GM10248 (cell line): ENCODE data around the gene SUMO3.

Experiments used
- CTCF ChIA-PET: fragments of 300-600 bp; sonication (Branson Sonifier 250); formaldehyde crosslinking; extraction: SDS; loops from one replicate; lab custom pipeline; 2021; ENCODE audit warnings: antibody characterized with exemption; lab: Yijun Ruan, JAX
- POLR2A ChIA-PET: fragments of 350-650 bp; sonication (Branson Sonifier 250); formaldehyde crosslinking; extraction: SDS; loops from one replicate; lab custom pipeline; 2020; ENCODE audit warnings: antibody characterized with exemption; lab: Yijun Ruan, JAX
- DNase-seq: peaks from one replicate; pipeline ENCODE4 v3.0.0; 2012; ENCODE audit errors: extremely low spot score
- TF ChIP-seq, protein P1 (sequence below): IDR thresholded peaks from 2 replicates; pipeline ENCODE4 v1.5.1; 2012; ENCODE audit warnings: mild to moderate bottlenecking, low read depth; ENCODE audit errors: extremely low read depth, missing control alignments, control extremely low read depth

Gene SUMO3

DNA sequence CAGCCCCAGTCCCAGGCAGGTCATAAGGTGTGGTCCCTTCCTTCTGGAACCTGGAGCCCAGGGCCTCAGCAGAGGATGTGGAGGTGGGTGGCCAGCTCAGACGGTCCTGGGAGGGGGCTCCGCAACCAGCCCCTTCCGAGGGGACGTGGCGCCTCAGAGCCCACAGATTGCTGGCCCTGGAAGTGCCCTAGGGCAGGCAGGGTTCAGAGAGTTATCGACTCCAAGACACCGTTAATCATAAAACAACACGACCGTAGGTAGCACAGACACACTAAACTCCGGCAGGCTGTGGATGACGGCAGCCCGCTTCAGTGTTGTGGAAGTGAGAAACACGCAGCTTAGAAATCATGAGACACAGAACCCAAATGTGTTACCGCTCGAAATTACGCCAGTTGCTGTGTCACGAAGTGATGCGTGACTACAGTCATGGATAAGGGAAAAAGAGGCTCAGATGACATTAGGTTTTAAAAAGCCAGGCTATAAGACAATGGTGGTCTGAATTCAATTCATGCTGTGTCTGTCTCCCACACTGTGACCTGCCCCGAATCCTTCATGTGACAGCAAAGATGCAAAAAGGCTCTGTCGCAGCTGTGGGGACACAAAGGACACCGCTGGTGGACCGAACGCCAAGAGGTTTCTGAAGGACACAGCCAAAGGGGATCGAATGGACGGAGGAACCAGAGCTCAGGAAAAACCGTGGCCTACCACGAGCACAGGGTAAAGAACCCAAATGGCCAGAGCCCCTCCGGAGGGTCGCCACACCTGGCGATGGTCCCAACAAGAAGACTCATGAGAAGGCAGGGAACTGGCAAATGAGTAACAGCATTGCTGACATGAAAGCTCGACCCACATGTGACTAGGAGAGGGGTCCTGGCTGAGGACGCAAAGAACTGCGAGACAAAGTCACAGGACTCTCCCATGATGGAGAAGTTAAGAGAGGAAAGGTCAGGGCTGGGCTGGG, 1.7 kb upstream of the SUMO3 start:
- no peak for DNase-seq
- CTCF ChIA-PET = no interaction called here
- TF ChIP-seq, protein P1, sequence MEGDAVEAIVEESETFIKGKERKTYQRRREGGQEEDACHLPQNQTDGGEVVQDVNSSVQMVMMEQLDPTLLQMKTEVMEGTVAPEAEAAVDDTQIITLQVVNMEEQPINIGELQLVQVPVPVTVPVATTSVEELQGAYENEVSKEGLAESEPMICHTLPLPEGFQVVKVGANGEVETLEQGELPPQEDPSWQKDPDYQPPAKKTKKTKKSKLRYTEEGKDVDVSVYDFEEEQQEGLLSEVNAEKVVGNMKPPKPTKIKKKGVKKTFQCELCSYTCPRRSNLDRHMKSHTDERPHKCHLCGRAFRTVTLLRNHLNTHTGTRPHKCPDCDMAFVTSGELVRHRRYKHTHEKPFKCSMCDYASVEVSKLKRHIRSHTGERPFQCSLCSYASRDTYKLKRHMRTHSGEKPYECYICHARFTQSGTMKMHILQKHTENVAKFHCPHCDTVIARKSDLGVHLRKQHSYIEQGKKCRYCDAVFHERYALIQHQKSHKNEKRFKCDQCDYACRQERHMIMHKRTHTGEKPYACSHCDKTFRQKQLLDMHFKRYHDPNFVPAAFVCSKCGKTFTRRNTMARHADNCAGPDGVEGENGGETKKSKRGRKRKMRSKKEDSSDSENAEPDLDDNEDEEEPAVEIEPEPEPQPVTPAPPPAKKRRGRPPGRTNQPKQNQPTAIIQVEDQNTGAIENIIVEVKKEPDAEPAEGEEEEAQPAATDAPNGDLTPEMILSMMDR = no peak
- POLR2A ChIA-PET = no interaction called here

DNA sequence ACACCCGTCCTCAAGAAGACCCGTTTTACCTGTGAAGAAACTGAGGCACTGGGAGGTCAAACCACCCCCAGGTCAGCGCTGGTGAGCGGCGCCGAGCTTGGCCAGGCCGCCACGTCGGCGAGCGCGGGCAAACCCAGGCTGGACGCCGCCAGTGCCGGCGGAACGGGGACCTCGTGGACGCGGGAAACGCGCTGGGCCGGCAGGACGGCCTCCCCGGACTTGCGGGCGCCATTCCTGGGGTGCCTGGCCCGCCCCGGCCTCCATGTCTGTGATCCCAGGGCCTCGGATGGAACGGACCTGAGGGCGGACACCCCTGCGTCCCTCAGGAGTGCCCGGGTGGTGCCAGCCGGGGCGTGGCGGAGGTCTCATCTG, 764 bp upstream of the SUMO3 start:
- POLR2A ChIA-PET = no interaction called here
- DNase-seq = no peak
- TF ChIP-seq, protein P1 = no peak
- CTCF ChIA-PET = no interaction called here

DNA sequence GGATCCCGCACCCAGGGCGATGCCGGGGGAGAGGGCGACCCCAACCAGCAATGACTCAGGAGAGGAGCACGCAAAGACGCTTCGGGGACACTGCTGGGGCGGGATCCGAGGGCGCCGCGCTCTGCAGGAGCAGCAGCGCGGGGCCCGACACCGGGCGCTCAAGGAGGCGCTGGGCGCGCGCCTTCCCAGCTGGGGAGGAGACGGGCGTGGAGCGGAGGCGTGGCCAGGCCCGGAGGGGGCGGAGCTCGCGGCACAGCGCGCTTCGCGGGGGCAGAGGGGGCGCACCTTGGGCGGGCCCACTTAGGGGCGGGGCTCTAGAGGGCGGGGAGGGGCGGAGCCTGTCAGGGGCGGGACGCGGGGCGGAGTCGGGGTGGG, 369 bp downstream of the SUMO3 start:
- peak; percentile 99 for DNase-seq
- TF ChIP-seq, protein P1 = no peak
- ChIA-PET POLR2A (interaction anchor here (0.6 to 1.0 kb wide), 3 partner anchors 109 to 1925 kb away, joined by 3 read pairs; no protein-coding TSS in a partner anchor), CTCF (interaction anchor here (0.8 to 0.9 kb wide), 3 partner anchors 14 to 24 kb away, joined by 3 read pairs; partner anchors contain the start of gene UBE2G2)

DNA sequence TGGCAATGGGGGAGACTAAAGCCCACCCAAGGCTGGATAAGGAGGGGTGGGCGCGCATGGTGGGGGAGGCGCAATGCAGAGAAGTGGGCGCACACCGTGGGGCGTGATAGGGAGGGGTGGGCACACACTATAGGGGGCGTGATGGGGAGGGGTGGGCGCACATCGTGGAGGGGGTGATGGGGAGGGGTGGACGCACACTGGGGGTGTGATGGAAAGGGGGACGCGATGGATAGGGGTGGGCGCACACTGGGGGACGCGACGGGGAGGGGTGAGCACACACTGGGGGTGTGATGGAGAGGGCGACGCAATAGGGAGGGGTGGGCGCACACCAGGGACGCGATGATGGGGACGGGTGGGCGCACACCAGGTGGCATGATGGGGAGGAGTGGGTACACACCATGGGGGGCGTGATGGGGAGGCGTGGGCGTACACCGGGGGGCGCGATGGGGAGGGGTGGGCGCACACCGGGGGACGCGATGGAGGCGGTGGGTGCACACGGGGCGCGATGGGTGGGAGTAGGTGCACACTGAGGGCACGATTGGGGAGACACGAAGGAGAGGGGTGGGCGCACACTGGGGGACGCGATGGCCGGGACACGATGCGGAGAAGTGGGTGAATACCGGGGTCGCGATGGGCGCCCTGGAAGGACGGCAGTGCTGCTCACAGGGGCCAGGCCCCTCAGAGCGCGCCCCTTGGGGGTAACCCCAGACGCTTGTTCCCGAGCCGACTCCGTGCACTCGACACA, 929 bp downstream of the SUMO3 start:
- CTCF ChIA-PET = interaction anchor here (0.8 to 0.9 kb wide), 3 partner anchors 13 to 24 kb away, joined by 3 read pairs; partner anchors contain the start of gene UBE2G2
- TF ChIP-seq, protein P1 = no peak
- POLR2A ChIA-PET = interaction anchor here (0.6 to 1.0 kb wide), 2 partner anchors 109 to 1924 kb away, joined by 3 read pairs; no protein-coding TSS in a partner anchor
- no peak for DNase-seq

DNA sequence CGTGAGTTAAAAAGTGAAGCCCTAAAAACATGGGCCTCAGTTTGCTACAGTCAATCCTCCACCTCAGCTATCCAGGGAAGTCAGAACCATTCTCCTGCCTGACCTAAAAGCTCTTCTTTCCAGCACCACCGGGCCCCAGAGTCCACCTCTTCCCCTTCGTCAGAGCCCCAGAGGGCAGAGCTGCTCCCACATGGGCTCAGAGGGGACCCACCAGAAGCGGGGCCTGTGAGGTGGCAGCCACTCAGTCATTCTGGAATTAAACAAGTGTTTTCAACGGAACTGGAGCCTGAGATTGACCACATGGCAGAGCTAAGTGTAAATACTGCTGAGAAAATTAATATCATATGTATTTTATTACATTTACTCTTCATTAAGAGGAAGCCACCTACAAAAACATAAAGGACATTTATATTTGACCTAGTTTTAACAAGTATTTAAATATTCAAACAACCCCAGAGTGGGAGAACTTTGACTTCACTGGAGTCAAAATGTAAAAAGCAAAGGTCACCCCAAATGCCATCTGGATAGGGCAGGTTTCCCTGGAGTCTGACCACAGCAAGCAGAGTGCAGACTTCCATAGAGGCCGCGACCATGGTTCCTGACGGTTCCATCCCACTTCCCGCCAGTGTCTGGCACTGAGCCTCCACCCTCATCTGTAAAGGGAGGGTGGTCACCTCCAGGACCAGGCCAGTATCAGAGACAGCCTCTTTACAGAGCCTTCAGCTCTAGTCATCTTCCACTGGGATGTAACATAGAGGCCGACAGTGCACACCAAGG, 1.8 kb downstream of the SUMO3 start:
- TF ChIP-seq, protein P1 = no peak
- ChIA-PET CTCF (interaction anchor here (1.1 to 3.6 kb wide), 4 partner anchors 12 to 22 kb away, joined by 4 to 14 read pairs (median 5); partner anchors contain the start of gene UBE2G2), POLR2A (no interaction called here)
- DNase-seq = no peak
